Lower leg skin (tissue), 4 donors: ENCODE results near the gene CDKL2. TPM values are rescaled to one million over a fixed set of nuclear protein-coding genes. Genes with fewer than 3 reads are reported as not detected.

ENCODE experiments used
- DNase-seq, 2 donors: peaks; one replicate each; pipeline ENCODE4 v3.0.0-alpha.2; 2019; ENCODE audit warnings: low spot score in 2 of 2
- H3K4me3 ChIP-seq: fragments of 200-600 bp; sonication (generic); 2 replicates; pipeline ENCODE4 v1.5.1; 2017; ENCODE audit warnings: mild to moderate bottlenecking, low read depth; ENCODE audit not compliant: poor library complexity, severe bottlenecking
- POLR2A ChIP-seq, 2 donors: fragments of 450-650 bp; IDR thresholded peaks; one replicate each; pipeline ENCODE4 v1.6.1; 2016 to 2017; ENCODE audit warnings: antibody characterized with exemption in 2 of 2, mild to moderate bottlenecking in 1 of 2, moderate library complexity in 1 of 2
- WGBS, 2 donors: methylation state at CpG; one replicate each; pipeline ENCODE4 v1.1.5; 2018; 5-methylcytosine and 5-hydroxymethylcytosine counted together
- intact Hi-C: fragments of 100-400 bp; cut with DNase I; formaldehyde crosslinking; loops from one replicate; pipeline ENCODE4 v1.15.0; 2023; ENCODE audit warnings: low total_unique reads
- total RNA-seq, 4 donors: library from RNA; depleted of rRNA; stranded (reverse); fragments of >200 nt; gene quantifications; one replicate each; pipeline ENCODE4 v1.1.0, GENCODE V29; 2016
- TF ChIP-seq, protein P1 (sequence below), 3 donors: fragments of 450-650 bp; IDR thresholded peaks; one replicate each; pipeline ENCODE4 v1.5.1; 2016; ENCODE audit warnings: antibody characterized with exemption in 3 of 3, mild to moderate bottlenecking in 3 of 3, moderate library complexity in 2 of 3

The CDKL2 gene
- total RNA-seq, result 1 to 10 TPM in 2 of 4 donors, under 1 TPM in 2; 0.17 to 2.5 (median 0.95) TPM

DNA sequence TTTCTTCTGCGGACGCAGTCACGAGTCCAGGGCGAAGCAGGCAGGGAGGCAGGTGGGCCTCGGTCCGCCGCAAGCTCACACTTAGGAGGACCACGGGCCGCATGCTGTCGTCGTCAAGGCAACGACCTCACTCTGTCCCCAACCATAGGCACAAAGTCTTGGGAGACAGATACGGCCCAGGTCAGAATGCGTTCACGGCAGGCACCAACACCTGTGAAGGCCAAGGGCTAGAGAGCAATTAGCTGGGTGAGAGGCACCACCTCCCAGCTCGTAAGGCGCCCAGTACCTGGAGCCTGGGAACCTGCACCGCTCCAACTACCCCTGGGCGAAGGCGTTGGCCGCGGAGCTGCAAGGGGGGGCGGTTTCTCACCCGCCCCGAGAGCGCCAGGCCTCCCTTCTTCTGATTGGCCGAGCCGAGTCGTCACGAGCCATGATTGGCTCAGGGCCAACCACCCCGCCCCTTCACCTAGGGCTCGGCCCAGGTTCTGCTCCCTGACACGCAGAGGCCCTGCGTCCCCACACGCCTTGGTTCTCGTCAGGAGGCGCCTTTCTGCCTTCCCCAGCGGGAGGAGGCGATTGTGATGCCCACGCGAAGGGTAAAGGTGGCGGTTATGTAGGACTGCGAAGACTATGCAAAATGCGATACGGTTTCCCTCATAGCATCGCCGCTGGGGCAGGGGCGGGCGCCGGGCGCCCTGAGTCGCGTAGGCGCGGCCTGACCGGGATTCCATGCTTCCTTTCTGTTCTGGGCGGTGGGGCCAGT is at the start of gene CDKL2:
TSS of gene CDKL2 (minus strand) at position 355 of the 763 bp plus-strand sequence. CDS start 4,540 bp downstream, outside the sequence.
- TF ChIP-seq POLR2A (IDR thresholded peaks at IDR 0.05), result no peak
- TF ChIP-seq, protein P1, sequence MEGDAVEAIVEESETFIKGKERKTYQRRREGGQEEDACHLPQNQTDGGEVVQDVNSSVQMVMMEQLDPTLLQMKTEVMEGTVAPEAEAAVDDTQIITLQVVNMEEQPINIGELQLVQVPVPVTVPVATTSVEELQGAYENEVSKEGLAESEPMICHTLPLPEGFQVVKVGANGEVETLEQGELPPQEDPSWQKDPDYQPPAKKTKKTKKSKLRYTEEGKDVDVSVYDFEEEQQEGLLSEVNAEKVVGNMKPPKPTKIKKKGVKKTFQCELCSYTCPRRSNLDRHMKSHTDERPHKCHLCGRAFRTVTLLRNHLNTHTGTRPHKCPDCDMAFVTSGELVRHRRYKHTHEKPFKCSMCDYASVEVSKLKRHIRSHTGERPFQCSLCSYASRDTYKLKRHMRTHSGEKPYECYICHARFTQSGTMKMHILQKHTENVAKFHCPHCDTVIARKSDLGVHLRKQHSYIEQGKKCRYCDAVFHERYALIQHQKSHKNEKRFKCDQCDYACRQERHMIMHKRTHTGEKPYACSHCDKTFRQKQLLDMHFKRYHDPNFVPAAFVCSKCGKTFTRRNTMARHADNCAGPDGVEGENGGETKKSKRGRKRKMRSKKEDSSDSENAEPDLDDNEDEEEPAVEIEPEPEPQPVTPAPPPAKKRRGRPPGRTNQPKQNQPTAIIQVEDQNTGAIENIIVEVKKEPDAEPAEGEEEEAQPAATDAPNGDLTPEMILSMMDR (IDR thresholded peaks at IDR 0.05), result no peak
- DNase-seq, result peak; percentile 65 to 95
- intact Hi-C loops, result no loop called here
- 3 to 8% methylated on average over 50 to 51 of the region's 57 CpGs for WGBS, 2 donors
- H3K4me3 ChIP-seq, result peak within 1 kb of the TSS; percentile 22

GRCh38 chr4:75678965-75679364 is 48.6 kb upstream of the CDKL2 start:
- intact Hi-C loops, result no loop called here
- DNase-seq, result no peak
- no peak for TF ChIP-seq POLR2A (IDR thresholded peaks at IDR 0.05)
- TF ChIP-seq, protein P1 (IDR thresholded peaks at IDR 0.05), result no peak
- H3K4me3 ChIP-seq, result no peak overlapping the region

GRCh38 chr4:75678473-75678872 is 48.1 kb upstream of the CDKL2 start:
- DNase-seq, result no peak
- intact Hi-C loops, result no loop called here
- no peak overlapping the region for H3K4me3 ChIP-seq
- no peak for TF ChIP-seq POLR2A (IDR thresholded peaks at IDR 0.05)
- TF ChIP-seq, protein P1 (IDR thresholded peaks at IDR 0.05), result no peak

DNA sequence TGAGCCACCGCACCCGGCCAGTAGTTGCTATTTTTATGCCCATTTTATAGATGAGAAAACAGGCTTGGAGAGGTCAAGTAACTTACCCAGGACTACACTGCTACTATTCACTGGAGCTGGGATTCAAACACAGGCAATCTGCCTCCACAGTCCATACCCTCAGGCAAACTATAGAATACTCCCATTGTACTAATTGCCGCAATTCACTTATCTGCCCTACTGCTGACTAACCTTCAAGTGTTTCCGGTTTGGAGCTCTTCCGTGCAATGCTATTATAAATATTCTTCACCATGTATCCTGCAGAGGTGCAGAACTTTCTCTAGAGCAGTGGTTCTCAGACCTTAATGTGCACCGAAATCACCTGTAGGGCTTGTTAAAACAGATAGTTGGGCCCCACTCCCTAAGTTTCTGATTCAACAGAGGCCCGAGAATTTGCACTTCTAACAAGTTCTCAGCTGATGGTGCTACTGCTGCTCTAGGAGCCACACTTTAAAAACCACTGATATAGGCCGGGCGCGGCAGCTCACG is 44.7 kb upstream of the CDKL2 start:
- TF ChIP-seq, protein P1 (IDR thresholded peaks at IDR 0.05), result no peak
- TF ChIP-seq POLR2A (IDR thresholded peaks at IDR 0.05), result no peak
- no peak overlapping the region for H3K4me3 ChIP-seq
- 82 to 85% methylated on average over 11 of the region's 11 CpGs for WGBS, 2 donors
- DNase-seq, result no peak
- intact Hi-C loops, result no loop called here

- 24 to 31% methylated on average over 5 of the region's 5 CpGs for WGBS, 2 donors
- H3K4me3 ChIP-seq, result peak overlapping the region; percentile 10
- no peak for DNase-seq
- intact Hi-C loops, result no loop called here
- TF ChIP-seq, protein P1 (IDR thresholded peaks at IDR 0.05), result no peak
- no peak for TF ChIP-seq POLR2A (IDR thresholded peaks at IDR 0.05)
Measured at GRCh38 chr4:75673959-75674328, 43.6 kb upstream of the CDKL2 start.
